Endothelial cell of umbilical vein (primary cell): ENCODE results near the gene TMEM222. TPM values are rescaled to one million over a fixed set of nuclear protein-coding genes. Genes with fewer than 3 reads are reported as not detected.

Experiments
- BruUV-seq: library from RNA; stranded (reverse); fragments of 400-500 nt; replicated peaks from 2 replicates; lab custom pipeline; 2021; lab: Mats Ljungman, UMichigan
- CTCF ChIA-PET: fragments of 300-600, 350-600 bp; sonication (Branson Sonifier 250); formaldehyde crosslinking; loops from one replicate; lab custom pipeline; 2021; ENCODE audit warnings: antibody characterized with exemption, inconsistent platforms; lab: Charles Lee
- POLR2A ChIA-PET: fragments of 300-600, 350-600 bp; sonication (Branson Sonifier 250); formaldehyde crosslinking; loops from one replicate; lab custom pipeline; 2021; ENCODE audit warnings: antibody characterized with exemption, inconsistent platforms; lab: Charles Lee
- DNase-seq: peaks from one replicate; pipeline ENCODE4 v3.0.0-alpha.2; 2011; ENCODE audit warnings: low read depth, low spot score
- FAIRE-seq: peaks from 2 replicates; lab custom pipeline; 2011; peaks lifted over from hg19 to GRCh38; lab: Jason Lieb, UNC
- H2AFZ ChIP-seq: 2 replicates; pipeline ENCODE4 v1.6.0; 2012; ENCODE audit warnings: low read depth, low read length, control low read depth, inconsistent platforms
- H3K27ac ChIP-seq: 2 replicates; pipeline ENCODE4 v1.5.1; 2011; ENCODE audit warnings: low read depth, mild to moderate bottlenecking, control low read depth, low read length, moderate library complexity; ENCODE audit not compliant: insufficient read depth
- H3K27me3 ChIP-seq, 2 experiments: 2 replicates each; pipeline versions ENCODE4 v1.6.0 to v1.6.1; 2011; ENCODE audit warnings: low read length in 2 of 2, mixed read lengths in 1 of 2; ENCODE audit not compliant: control insufficient read depth in 2 of 2, insufficient read depth in 2 of 2
- H3K36me3 ChIP-seq, 2 experiments: 2 replicates in 1 of 2; 3 replicates in 1 of 2; pipeline ENCODE4 v1.5.1; 2011; ENCODE audit warnings: low read length in 2 of 2, mild to moderate bottlenecking in 1 of 2, moderate library complexity in 1 of 2; ENCODE audit not compliant: control insufficient read depth in 2 of 2, insufficient read depth in 2 of 2; ENCODE audit errors: extremely low read depth in 1 of 2
- H3K4me1 ChIP-seq: 3 replicates; pipeline ENCODE4 v1.5.1; 2011; ENCODE audit warnings: mild to moderate bottlenecking, low read length; ENCODE audit not compliant: control insufficient read depth, insufficient read depth; ENCODE audit errors: extremely low read depth
- H3K4me2 ChIP-seq: 2 replicates; pipeline ENCODE4 v1.6.1; 2011; ENCODE audit warnings: low read length, control low read depth, mixed read lengths; ENCODE audit not compliant: insufficient read depth
- H3K4me3 ChIP-seq, 3 experiments: fragments of 200-600 bp in 1 of 3; sonication (generic), shearing (Covaris generic) in 1 of 3; replicated peaks in 1 of 3; 2 replicates each; pipeline ENCODE4 v1.5.1; 2011 to 2016; ENCODE audit warnings: control low read depth in 3 of 3, low read length in 3 of 3, mild to moderate bottlenecking in 2 of 3, inconsistent platforms in 1 of 3, low read depth in 1 of 3, moderate library complexity in 1 of 3; ENCODE audit not compliant: insufficient read depth in 1 of 3
- H3K79me2 ChIP-seq: 2 replicates; pipeline ENCODE4 v1.6.0; 2012; ENCODE audit warnings: low read length, inconsistent platforms; ENCODE audit not compliant: control insufficient read depth, insufficient read depth
- H3K9ac ChIP-seq: replicated peaks from 2 replicates; pipeline ENCODE3; 2011; ENCODE audit warnings: low read length, control low read depth; ENCODE audit not compliant: insufficient read depth; ENCODE audit errors: extremely low read depth
- H3K9me1 ChIP-seq: replicated peaks from 3 replicates; pipeline ENCODE4 v1.6.0; 2011; ENCODE audit warnings: mild to moderate bottlenecking, low read length; ENCODE audit not compliant: control insufficient read depth, insufficient read depth; ENCODE audit errors: extremely low read depth
- H3K9me3 ChIP-seq: replicated peaks from 2 replicates; pipeline ENCODE4 v1.5.1; 2012; ENCODE audit warnings: low read length, inconsistent platforms; ENCODE audit not compliant: control insufficient read depth, insufficient read depth
- H4K20me1 ChIP-seq: replicated peaks from 2 replicates; pipeline ENCODE3; 2011; ENCODE audit warnings: mild to moderate bottlenecking, low read length; ENCODE audit not compliant: control insufficient read depth, insufficient read depth; ENCODE audit errors: extremely low read depth
- EZH2 ChIP-seq: IDR thresholded peaks from 2 replicates; pipeline ENCODE4 v1.6.1; 2012; ENCODE audit warnings: borderline replicate concordance, low read depth, mild to moderate bottlenecking, moderate library complexity, low read length, inconsistent platforms; ENCODE audit not compliant: severe bottlenecking
- FOS ChIP-seq: IDR thresholded peaks from 2 replicates; pipeline ENCODE4 v1.6.1; 2011; ENCODE audit warnings: mild to moderate bottlenecking, low read length, moderate library complexity, borderline replicate concordance; ENCODE audit not compliant: insufficient read depth
- GATA2 ChIP-seq: IDR thresholded peaks from 2 replicates; pipeline ENCODE4 v1.7.0; 2011; ENCODE audit warnings: low read depth, mild to moderate bottlenecking, moderate library complexity, mixed read lengths, low read length; ENCODE audit not compliant: insufficient read length, insufficient read depth
- JUN ChIP-seq: IDR thresholded peaks from 2 replicates; pipeline ENCODE4 v1.6.1; 2011; ENCODE audit warnings: borderline replicate concordance, low read depth; ENCODE audit not compliant: insufficient read length, insufficient read depth
- MAX ChIP-seq: IDR thresholded peaks from 2 replicates; pipeline ENCODE4 v1.6.1; 2011; ENCODE audit not compliant: insufficient read depth, insufficient read length
- MYC ChIP-seq: IDR thresholded peaks from one replicate; pipeline ENCODE4 v1.6.1; 2011; ENCODE audit warnings: mild to moderate bottlenecking, low read depth, low read length
- POLR2A ChIP-seq: IDR thresholded peaks from 2 replicates; pipeline ENCODE4 v1.6.1; 2012; ENCODE audit warnings: low read depth, mild to moderate bottlenecking, control low read depth, low read length
- dilution Hi-C: fragments of 300-500 bp; cut with MboI; formaldehyde crosslinking; loops from one replicate; pipeline ENCODE4 v1.15.0; 2019; ENCODE audit warnings: low sequenced_read_pairs; ENCODE audit not compliant: extremely low pct_ligation_motif_present
- intact Hi-C: fragments of 100-400 bp; cut with micrococcal nuclease; formaldehyde crosslinking; loops from one replicate; pipeline ENCODE4 v1.10.0; 2022
- polyA plus RNA-seq, 4 experiments: library from polyadenylated mRNA; depleted of rRNA in 3 of 4; stranded (reverse) in 3 of 4; unstranded in 1 of 4; fragments of >200 nt; gene quantifications; 2 replicates each; pipeline versions ENCODE4 v1.2.1 to v1.2.3, GENCODE V29; 2011 to 2012; ENCODE audit warnings: missing spikeins in 1 of 4
- total RNA-seq: library from RNA; stranded (reverse); gene quantifications from 2 replicates; pipeline ENCODE4 v1.2.3, GENCODE V29; 2021
- TF ChIP-seq, protein P1 (sequence below), 2 donors: IDR thresholded peaks; 1 replicate in 1 of 2; 2 replicates in 1 of 2; pipeline ENCODE4 v1.5.1; 2011; ENCODE audit warnings: low read length in 2 of 2, mild to moderate bottlenecking in 2 of 2, moderate library complexity in 2 of 2, control low read depth in 1 of 2, inconsistent platforms in 1 of 2, low read depth in 1 of 2; ENCODE audit not compliant: insufficient read depth in 1 of 2; ENCODE audit errors: extremely low read depth in 1 of 2

The TMEM222 gene
- total and polyA plus RNA-seq, 2 donors (not counting 3 experiments of a cell fraction or from before 2014, with no cell fraction given), result 45.8 to 76.1 TPM

- dilution Hi-C loops, result no loop called here
- H3K4me3 ChIP-seq, result no peak overlapping the region
- no peak overlapping the region for H2AFZ ChIP-seq
- POLR2A ChIA-PET, result no interaction called here
- H3K27me3 ChIP-seq, result peaks cover 0 to 3% of the 10 kb centered on the region in 2 experiments
- H3K36me3 ChIP-seq, result no peaks in the 10 kb centered on the region
- no peak overlapping the region for H3K27ac ChIP-seq
- no peak overlapping the region for H3K9ac ChIP-seq
- CTCF ChIA-PET, result interaction anchor here (0.7 to 0.9 kb wide), 2 partner anchors 10 to 14 kb away, joined by 3 read pairs; no protein-coding TSS in a partner anchor
- H4K20me1 ChIP-seq, result no peaks in the 10 kb centered on the region
- FAIRE-seq, result no peak
- no TSS peak for BruUV-seq
- H3K9me3 ChIP-seq, result no peaks in the 10 kb centered on the region
- no peak for DNase-seq
- intact Hi-C loops, result no loop called here
- TF ChIP-seq JUN (no peak), EZH2 (no peak), MAX (no peak), POLR2A (no peak), FOS (no peak), MYC (no peak), GATA2 (no peak)
- no peaks in the 10 kb centered on the region for H3K79me2 ChIP-seq
- H3K4me1 ChIP-seq, result no peaks in the 10 kb centered on the region
- no peaks in the 10 kb centered on the region for H3K9me1 ChIP-seq
- H3K4me2 ChIP-seq, result no peak overlapping the region
These were observed 57.7 kb downstream of the TMEM222 start for GRCh38 chr1:27379564-27380122.

GRCh38 chr1:27380224-27380623 is 58.3 kb downstream of the TMEM222 start:
- Histone ChIP-seq H3K79me2 (no peaks in the 10 kb centered on the region), H3K27me3 (peaks cover 0 to 3% of the 10 kb centered on the region in 2 experiments), H3K4me2 (no peak overlapping the region), H3K36me3 (no peaks in the 10 kb centered on the region), H3K27ac (no peak overlapping the region), H3K9ac (no peak overlapping the region), H3K4me1 (no peaks in the 10 kb centered on the region), H2AFZ (no peak overlapping the region), H3K4me3 (no peak overlapping the region), H4K20me1 (no peaks in the 10 kb centered on the region), H3K9me1 (no peaks in the 10 kb centered on the region), H3K9me3 (no peaks in the 10 kb centered on the region)
- BruUV-seq, result no TSS peak
- dilution Hi-C loops (no loop called here), intact Hi-C loops (no loop called here)
- DNase-seq (no peak), FAIRE-seq (no peak)
- CTCF ChIA-PET, result interaction anchor here (0.7 kb wide), 1 partner anchor 14 kb away, joined by 3 read pairs; no protein-coding TSS in a partner anchor
- POLR2A ChIA-PET, result no interaction called here
- TF ChIP-seq GATA2 (no peak), FOS (no peak), EZH2 (no peak), MYC (no peak)
- TF ChIP-seq, protein P1, sequence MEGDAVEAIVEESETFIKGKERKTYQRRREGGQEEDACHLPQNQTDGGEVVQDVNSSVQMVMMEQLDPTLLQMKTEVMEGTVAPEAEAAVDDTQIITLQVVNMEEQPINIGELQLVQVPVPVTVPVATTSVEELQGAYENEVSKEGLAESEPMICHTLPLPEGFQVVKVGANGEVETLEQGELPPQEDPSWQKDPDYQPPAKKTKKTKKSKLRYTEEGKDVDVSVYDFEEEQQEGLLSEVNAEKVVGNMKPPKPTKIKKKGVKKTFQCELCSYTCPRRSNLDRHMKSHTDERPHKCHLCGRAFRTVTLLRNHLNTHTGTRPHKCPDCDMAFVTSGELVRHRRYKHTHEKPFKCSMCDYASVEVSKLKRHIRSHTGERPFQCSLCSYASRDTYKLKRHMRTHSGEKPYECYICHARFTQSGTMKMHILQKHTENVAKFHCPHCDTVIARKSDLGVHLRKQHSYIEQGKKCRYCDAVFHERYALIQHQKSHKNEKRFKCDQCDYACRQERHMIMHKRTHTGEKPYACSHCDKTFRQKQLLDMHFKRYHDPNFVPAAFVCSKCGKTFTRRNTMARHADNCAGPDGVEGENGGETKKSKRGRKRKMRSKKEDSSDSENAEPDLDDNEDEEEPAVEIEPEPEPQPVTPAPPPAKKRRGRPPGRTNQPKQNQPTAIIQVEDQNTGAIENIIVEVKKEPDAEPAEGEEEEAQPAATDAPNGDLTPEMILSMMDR (IDR thresholded peaks at IDR 0.05; ENCODE audit: extremely low read depth in 1 of 2, insufficient read depth in 1 of 2, low read depth in 1 of 2, low read length in 2 of 2), result no peak
